Spinal cord (tissue), 10 donors: Measurements from ENCODE around the gene GNS. TPM values are rescaled to one million over a fixed set of nuclear protein-coding genes. Genes with fewer than 3 reads are reported as not detected.

Experiments used
- DNase-seq, 6 donors: peaks; one replicate each; pipeline versions ENCODE4 v3.0.0 to v3.0.0-alpha.2; 2013 to 2015; ENCODE audit warnings: low spot score in 6 of 6, low read depth in 4 of 6
- H3K27ac ChIP-seq: one replicate; pipeline ENCODE4 v1.5.1; 2013; ENCODE audit warnings: low read depth, low read length, control low read depth
- H3K27me3 ChIP-seq: one replicate; pipeline ENCODE4 v1.6.1; 2013; ENCODE audit warnings: low read length; ENCODE audit not compliant: control insufficient read depth, insufficient read depth
- H3K36me3 ChIP-seq: one replicate; pipeline ENCODE4 v1.6.1; 2013; ENCODE audit warnings: low read length; ENCODE audit not compliant: control insufficient read depth, insufficient read depth
- H3K4me1 ChIP-seq: one replicate; pipeline ENCODE4 v1.6.1; 2013; ENCODE audit warnings: low read length; ENCODE audit not compliant: control insufficient read depth, insufficient read depth
- H3K4me3 ChIP-seq: one replicate; pipeline ENCODE4 v1.5.1; 2013; ENCODE audit warnings: low read depth, low read length, control low read depth
- H3K9me3 ChIP-seq: one replicate; pipeline ENCODE4 v1.6.1; 2013; ENCODE audit warnings: low read length; ENCODE audit not compliant: control insufficient read depth, insufficient read depth
- WGBS: methylation state at CpG from one replicate; pipeline ENCODE4 v1.1.5; 2013; ENCODE audit warnings: missing lambda C conversion rate; ENCODE audit not compliant: insufficient coverage; 5-methylcytosine and 5-hydroxymethylcytosine counted together
- polyA plus RNA-seq, 2 donors: library from polyadenylated mRNA; unstranded; fragments of 120-200 nt; gene quantifications; one replicate each; pipeline ENCODE4 v1.2.1, GENCODE V29; 2013; ENCODE audit not compliant: insufficient read length in 2 of 2
- total RNA-seq, 2 donors: library from RNA; depleted of rRNA in 1 of 2; stranded (reverse); fragments of 120-200 nt in 1 of 2; fragments of >200 nt in 1 of 2; gene quantifications; one replicate each; pipeline versions ENCODE4 v1.2.3 to v1.2.4, GENCODE V29; 2013 to 2014
- donor health status: healthy.

GNS gene
- total and polyA plus RNA-seq, 4 donors: 50.0 to 103 (median 74.6) TPM

DNA sequence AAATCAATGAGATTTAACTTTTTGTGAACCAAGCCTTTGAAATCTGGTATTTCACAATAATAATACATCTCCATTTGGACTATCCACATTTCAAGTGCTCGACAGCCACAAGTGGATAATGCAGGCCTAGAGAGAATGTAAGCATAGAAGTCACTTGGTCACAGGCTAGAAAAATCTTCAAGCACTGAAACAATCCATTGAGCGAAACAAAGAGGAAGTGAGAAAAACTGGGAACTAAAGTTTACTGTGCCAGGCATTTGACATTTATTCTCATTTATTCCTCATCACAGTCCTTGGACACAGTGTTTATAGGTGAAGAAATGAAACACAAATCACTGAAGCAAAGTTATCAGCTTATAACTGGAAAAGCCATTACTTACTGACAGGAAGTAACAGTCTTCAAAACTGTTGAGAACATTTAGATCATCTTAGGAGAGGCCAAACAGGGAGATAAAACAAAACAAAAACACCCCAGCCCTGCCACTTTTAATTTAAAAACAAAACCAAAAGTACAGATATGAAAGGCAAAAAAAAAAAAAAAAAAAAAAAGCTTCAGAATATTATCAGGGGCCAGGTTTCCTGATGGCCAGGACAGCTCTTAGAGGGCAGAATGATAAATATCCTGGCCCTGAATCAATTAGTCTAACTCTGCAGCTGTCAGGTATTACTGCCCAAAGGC lies 29.2 kb downstream of the GNS start:
- no peak for DNase-seq
- H3K4me1 ChIP-seq: no peaks in the 10 kb centered on the region
- no CpG with 5 or more reads among the region's 2 CpGs for WGBS
- H3K36me3 ChIP-seq: peaks cover 19% of the 10 kb centered on the region
- no peaks in the 10 kb centered on the region for H3K9me3 ChIP-seq
- H3K27me3 ChIP-seq: no peaks in the 10 kb centered on the region
- H3K4me3 ChIP-seq: no peak overlapping the region
- H3K27ac ChIP-seq: no peak overlapping the region

DNA sequence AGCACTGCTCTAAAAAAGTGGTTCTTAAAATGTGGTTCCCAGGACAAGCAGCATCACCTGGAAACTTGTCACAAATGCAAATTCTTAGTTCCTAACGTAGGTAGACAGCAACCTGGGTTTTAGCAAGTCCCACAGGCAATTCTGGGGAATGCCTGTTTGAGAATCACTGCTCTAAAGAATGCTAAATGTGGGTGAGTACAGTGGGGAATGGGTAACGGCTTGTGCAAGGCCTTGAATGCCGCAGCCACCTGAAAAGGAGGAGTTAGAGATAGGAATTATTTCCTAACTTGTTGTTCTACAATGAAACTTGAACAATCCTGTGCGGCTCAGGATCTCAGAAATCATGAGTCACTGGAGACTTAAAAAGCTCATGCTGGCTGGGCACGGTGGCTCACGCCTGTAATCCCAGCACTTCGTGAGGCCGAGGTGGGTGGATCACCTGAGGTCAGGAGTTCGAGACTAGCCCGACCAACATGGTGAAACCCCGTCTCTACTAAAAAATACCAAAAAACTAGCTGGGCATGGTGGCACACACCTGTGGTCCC lies 34.9 kb downstream of the GNS start:
- Histone ChIP-seq H3K4me1 (no peaks in the 10 kb centered on the region), H3K27me3 (no peaks in the 10 kb centered on the region), H3K4me3 (no peak overlapping the region), H3K9me3 (no peaks in the 10 kb centered on the region), H3K27ac (no peak overlapping the region), H3K36me3 (peaks cover 18% of the 10 kb centered on the region)
- 95% methylated on average over 8 of the region's 11 CpGs for WGBS
- no peak for DNase-seq

DNA sequence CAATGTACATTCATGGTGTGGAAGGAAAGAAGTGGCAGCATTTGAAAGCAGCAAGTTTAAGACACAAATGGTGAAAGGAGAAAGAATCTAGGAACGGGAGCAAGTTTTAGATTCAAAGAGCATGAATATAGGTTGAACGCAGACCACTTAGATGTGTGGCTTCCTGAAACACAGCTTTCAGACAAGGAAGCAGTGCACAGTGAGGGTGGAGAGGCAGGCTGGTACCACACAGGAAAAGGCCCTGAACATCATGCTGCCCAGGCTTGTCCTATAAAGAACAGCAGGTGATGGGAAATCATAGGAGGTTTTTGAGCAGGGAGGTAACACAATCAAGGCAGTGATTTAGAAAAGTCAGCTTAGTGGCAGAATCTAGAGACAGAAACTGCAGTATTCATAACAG lies 35.6 kb downstream of the GNS start:
- 93% methylated on average over 2 of the region's 2 CpGs for WGBS

DNA sequence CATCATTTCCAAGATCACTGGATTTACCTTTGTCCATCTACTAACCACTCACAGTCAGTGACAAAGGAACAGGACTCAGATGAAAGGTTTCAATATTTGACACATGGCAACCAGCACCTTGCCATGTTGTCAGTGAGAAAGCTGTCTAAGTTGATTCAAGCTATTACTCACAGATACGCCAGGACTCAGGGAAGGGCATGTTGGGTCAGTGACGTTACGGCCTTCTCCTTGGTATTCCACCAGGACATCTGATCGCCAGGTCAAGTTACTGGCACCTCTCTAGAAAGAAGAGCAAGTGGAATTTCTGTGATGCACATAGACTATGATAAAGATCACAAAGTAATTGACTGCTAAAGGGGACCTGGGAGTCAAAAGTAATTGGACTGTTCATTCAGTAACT lies 36.4 kb downstream of the GNS start:
- WGBS: 94% methylated on average over 4 of the region's 4 CpGs
- H3K27ac ChIP-seq: no peak overlapping the region
- no peak for DNase-seq
- H3K4me1 ChIP-seq: no peaks in the 10 kb centered on the region
- no peak overlapping the region for H3K4me3 ChIP-seq
- H3K36me3 ChIP-seq: peaks cover 17% of the 10 kb centered on the region
- H3K9me3 ChIP-seq: no peaks in the 10 kb centered on the region
- no peaks in the 10 kb centered on the region for H3K27me3 ChIP-seq

More for the DNA sequence above, 35.6 kb downstream of the GNS start:
- no peak for DNase-seq
- peaks cover 18% of the 10 kb centered on the region for H3K36me3 ChIP-seq
- H3K4me1 ChIP-seq: no peaks in the 10 kb centered on the region
- H3K9me3 ChIP-seq: no peaks in the 10 kb centered on the region
- no peaks in the 10 kb centered on the region for H3K27me3 ChIP-seq
- no peak overlapping the region for H3K27ac ChIP-seq
- H3K4me3 ChIP-seq: no peak overlapping the region

DNA sequence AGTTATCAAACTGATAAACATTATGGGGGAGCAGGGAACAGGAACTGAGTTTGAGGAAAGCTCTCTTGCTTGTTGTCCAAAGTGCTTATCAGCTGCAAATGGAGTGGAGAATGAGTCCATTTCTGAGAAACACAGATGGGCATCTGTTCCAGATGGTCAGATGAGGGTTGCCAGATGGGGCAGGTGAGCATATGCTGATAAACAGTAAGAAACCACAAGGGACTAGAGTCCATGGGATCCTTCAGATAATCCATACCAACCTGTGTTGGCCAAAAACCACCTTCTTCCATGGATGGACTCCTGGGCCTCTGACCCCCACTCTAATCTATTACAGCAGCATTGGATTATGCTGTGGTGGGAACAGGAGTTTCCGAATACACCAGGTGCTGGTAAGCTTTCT lies 38.3 kb downstream of the GNS start:
- Histone ChIP-seq H3K9me3 (no peaks in the 10 kb centered on the region), H3K4me1 (no peaks in the 10 kb centered on the region), H3K27ac (no peak overlapping the region), H3K36me3 (peaks cover 28% of the 10 kb centered on the region), H3K27me3 (no peaks in the 10 kb centered on the region), H3K4me3 (no peak overlapping the region)
- no CpG with 5 or more reads among the region's 1 CpG for WGBS
- no peak for DNase-seq

DNA sequence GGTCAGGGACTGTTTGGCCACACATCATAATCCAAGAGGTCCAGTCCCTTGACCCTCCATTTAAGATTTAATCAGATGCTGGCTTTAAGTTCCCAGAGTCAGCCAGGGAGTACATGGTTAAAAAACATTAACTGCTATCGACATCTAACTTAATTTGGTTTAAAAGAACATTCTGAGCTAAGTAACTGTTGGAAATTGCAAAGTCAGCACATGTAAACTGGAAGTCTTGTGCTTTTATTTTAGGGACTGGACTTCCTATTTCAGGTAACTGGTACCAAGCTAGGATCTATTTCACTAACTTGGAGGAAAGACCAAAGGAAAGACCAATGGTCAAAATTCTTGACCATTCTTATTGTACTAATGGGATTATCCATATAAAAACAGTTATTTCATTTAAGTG lies 40.6 kb downstream of the GNS start:
- Histone ChIP-seq H3K36me3 (peaks cover 26% of the 10 kb centered on the region), H3K27ac (no peak overlapping the region), H3K4me3 (no peak overlapping the region), H3K9me3 (no peaks in the 10 kb centered on the region), H3K4me1 (no peaks in the 10 kb centered on the region), H3K27me3 (no peaks in the 10 kb centered on the region)
- no peak for DNase-seq
- no CpG with 5 or more reads among the region's 1 CpG for WGBS

DNA sequence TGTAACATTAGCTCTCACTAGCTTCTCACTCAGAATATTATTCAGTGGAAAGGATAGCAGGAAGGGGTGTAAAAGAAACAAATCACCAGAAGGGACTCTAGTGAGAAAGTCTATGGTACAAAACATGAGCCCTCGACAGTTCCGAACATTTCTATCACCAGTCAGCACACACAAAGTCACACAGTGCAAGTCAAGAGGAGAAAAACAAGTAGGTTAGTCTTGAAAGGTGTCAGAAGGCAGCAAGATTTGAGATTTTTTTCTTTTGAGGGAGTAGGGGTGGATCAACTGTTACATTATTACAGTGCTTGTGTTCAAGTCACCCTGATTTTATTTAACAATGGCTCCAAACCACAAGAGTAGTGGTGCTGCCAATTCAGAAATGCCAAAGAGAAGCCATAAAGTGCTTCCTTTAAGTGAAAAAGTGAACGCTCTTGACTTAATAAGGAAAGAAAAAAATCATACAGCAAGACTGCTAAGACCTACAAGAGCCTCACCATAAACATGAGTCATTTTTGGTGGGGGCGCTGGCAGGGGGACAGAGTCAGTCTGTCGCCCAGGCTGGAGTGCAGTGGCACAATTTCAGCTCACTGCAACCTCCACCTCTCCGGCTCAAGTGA lies 42.3 kb downstream of the GNS start:
- Histone ChIP-seq H3K27ac (no peak overlapping the region), H3K4me3 (no peak overlapping the region), H3K9me3 (no peaks in the 10 kb centered on the region), H3K4me1 (no peaks in the 10 kb centered on the region), H3K27me3 (no peaks in the 10 kb centered on the region), H3K36me3 (peaks cover 21% of the 10 kb centered on the region)
- 79% methylated on average over 2 of the region's 6 CpGs for WGBS
- DNase-seq: no peak

DNA sequence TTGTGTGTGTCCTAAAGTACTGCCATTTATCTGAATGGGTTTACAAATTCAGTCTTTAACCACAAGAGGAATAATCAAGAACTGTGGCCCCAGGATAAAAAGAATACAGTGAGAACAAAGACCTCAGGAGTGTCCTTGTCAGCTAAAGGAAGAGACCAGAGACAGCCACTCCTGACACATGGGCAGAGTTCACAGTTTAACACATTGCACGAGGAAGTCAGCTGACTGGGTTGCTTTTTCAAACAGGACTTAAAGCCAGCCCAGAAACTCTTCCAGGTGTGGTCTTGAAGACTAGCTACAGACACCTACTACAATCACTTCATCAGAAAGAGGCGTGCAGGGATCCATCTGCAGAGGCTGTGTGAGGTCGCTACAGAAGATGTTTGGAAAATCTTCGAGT lies 42.8 kb downstream of the GNS start:
- no peaks in the 10 kb centered on the region for H3K27me3 ChIP-seq
- no peak for DNase-seq
- H3K27ac ChIP-seq: no peak overlapping the region
- no peaks in the 10 kb centered on the region for H3K4me1 ChIP-seq
- 88% methylated on average over 1 of the region's 4 CpGs for WGBS
- H3K9me3 ChIP-seq: no peaks in the 10 kb centered on the region
- H3K4me3 ChIP-seq: no peak overlapping the region
- H3K36me3 ChIP-seq: peaks cover 19% of the 10 kb centered on the region

DNA sequence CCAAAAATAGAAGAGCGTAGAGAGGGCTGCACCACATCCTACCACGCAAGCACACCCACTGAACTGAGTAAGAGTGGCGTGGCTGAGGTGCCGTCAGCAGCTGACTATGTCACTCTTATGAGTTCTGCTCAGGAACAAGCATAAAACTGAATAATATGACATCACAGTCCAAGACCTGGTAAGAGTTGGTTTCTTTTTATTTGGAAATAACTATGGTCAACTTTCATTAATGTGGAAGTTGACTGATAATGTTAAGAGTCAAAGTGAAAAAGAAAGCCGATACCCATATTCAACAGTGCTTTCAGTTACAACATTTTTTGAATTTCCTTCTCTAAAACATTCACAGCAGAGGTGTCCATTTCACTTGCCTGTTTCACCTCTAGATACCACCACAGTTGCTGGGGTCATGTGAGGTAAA lies 44.6 kb downstream of the GNS start:
- WGBS: 100% methylated on average over 2 of the region's 5 CpGs
- Histone ChIP-seq H3K36me3 (peaks cover 19% of the 10 kb centered on the region), H3K27me3 (no peaks in the 10 kb centered on the region), H3K9me3 (no peaks in the 10 kb centered on the region), H3K4me1 (no peaks in the 10 kb centered on the region), H3K4me3 (no peak overlapping the region), H3K27ac (no peak overlapping the region)
- DNase-seq: no peak

DNA sequence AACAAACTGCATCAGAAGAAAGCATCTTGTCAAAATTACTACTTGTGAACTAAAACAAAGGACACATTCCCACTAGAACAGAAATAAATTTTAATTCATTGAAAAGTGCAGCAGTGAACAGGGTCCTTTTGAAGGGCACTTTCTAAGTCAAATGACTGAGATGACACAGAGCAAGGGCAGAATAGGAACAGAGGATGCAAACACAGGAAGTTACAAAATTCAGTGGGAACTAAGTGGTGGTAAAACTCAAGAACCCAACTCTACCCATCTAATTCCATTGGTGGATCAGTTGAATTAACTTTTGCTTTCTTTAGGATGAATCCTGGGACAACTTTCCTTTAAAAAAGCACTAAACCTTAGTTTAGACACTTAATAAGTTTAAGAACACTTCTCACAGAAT lies 45.8 kb downstream of the GNS start:
- no peaks in the 10 kb centered on the region for H3K9me3 ChIP-seq
- peaks cover 19% of the 10 kb centered on the region for H3K36me3 ChIP-seq
- H3K4me3 ChIP-seq: no peak overlapping the region
- H3K4me1 ChIP-seq: no peaks in the 10 kb centered on the region
- H3K27ac ChIP-seq: no peak overlapping the region
- DNase-seq: no peak
- no peaks in the 10 kb centered on the region for H3K27me3 ChIP-seq
